T-helper 2 cell treated with Interferon-gamma antibody and Interleukin-4, amounts not matched to agents 100 ng/mL and 5 ng/mL, for 36 hours (primary cell): Measurements from ENCODE around the gene VN1R2. TPM values are rescaled to one million over a fixed set of nuclear protein-coding genes. Genes with fewer than 3 reads are reported as not detected.

ENCODE experiments used
- total RNA-seq: library from RNA; stranded (reverse); gene quantifications from 2 replicates; pipeline ENCODE4 v1.2.3, GENCODE V29; 2022

VN1R2 gene
- total RNA-seq, 1 donor from 2014 or later, result not detected

Other genes starting within 250 kb of the VN1R2 start
- gene ERVV-1, start 244.4 kb upstream of the VN1R2 start, total RNA-seq, result not detected in 2 replicates
- not detected in 2 replicates for gene ERVV-2, start 213.6 kb upstream of the VN1R2 start, total RNA-seq
- 27.8 and 31.0 TPM in 2 replicates for gene ZNF160, start 154.9 kb upstream of the VN1R2 start, total RNA-seq
- gene ZNF415, start 125.4 kb upstream of the VN1R2 start, total RNA-seq, result 0.70 and 0.73 TPM in 2 replicates
- 7.8 and 8.1 TPM in 2 replicates for gene ZNF347, start 99.2 kb upstream of the VN1R2 start, total RNA-seq
- 2.7 and 3.3 TPM in 2 replicates for gene ZNF665, start 64.9 kb upstream of the VN1R2 start, total RNA-seq
- 1.7 and 2.7 TPM in 2 replicates for gene ZNF677, start 3.4 kb upstream of the VN1R2 start, total RNA-seq
- gene VN1R4, start 9.4 kb downstream of the VN1R2 start, total RNA-seq, result not detected in 2 replicates
- gene ZNF845, start 75.5 kb downstream of the VN1R2 start, total RNA-seq, result 8.9 and 9.6 TPM in 2 replicates
- gene ZNF525, start 107.4 kb downstream of the VN1R2 start, total RNA-seq, result 14.1 and 15.1 TPM in 2 replicates
- gene ZNF765, start 136.9 kb downstream of the VN1R2 start, total RNA-seq, result 9.3 and 11.1 TPM in 2 replicates
- gene ZNF761, start 173.7 kb downstream of the VN1R2 start, total RNA-seq, result 11.4 and 11.7 TPM in 2 replicates
- gene ZNF813, start 209.4 kb downstream of the VN1R2 start, total RNA-seq, result 2.8 and 3.1 TPM in 2 replicates